Activated CD4-positive, alpha-beta T cell treated with anti-CD3 and anti-CD28 coated beads, Interleukin-2, amount 50 U/mL, for 4 hours (primary cell): ENCODE measurements around the gene ZBTB32.

ENCODE experiments used
- DNase-seq, 2 experiments: peaks; one replicate each; pipeline ENCODE4 v3.0.0-alpha.2; 2020

Gene ZBTB32

DNA sequence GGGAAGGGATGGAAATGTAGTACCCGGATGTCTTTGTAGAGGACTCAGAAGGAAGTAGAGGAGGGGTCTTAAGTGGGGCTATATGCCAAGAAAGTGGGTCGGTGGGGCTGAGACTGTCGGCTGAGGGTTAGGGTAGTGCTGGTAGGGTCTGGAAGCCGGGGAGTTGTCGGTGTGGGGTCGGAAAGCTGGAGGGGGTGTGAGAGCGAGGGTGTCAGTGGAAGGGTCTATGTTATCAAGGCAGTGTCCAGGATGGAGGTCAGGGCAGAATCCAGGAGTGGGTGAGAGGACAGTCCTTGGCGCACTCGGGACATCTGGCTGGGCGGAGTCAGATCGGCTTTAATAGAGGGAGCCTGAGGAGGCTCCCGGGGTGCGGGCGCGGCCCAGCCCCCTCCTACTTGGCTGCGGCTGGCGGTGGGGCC, 50.8 kb downstream of the ZBTB32 start:
- DNase-seq, result no peak

DNA sequence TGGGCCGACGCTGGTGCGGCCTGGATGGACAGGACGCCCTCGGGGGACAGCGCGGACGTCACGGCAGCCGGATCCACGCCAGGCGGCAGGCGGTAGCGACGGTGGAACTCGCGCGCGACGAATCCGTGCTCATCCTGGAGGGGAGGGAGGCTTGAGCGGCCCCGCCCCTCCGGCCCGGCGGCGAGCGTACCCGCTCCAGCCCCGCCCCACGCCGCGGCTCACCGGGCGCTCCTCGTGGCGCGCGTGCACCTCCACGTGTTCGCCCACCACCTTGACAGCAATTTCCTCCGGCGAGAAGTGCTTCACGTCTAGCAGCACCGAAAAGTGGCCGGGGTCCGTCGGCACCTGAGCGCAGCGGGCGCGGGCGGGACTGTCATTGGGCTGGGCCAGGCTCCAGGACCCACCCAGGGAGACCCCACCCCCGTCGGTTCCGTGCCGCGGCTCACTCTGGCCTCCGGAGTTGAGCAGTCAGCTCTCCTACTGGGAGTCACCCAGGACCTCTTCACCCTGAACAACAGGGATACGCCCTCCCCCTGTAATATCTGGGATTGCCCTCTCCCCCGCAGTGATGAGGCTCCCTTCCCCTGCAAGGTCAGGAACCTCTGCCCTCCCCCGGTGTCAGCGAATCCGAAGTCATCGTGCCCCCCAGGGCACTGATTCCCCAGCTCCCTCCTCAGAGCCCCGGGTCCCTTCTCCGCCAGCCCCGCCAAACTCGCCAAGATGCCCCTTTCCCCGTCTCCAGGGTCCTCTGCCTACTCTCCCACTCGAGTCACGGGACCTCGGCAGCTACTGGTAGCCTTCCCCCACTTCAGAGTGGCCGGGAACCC, 51.4 kb downstream of the ZBTB32 start:
- DNase-seq, result peak; percentile 49 to 58

DNA sequence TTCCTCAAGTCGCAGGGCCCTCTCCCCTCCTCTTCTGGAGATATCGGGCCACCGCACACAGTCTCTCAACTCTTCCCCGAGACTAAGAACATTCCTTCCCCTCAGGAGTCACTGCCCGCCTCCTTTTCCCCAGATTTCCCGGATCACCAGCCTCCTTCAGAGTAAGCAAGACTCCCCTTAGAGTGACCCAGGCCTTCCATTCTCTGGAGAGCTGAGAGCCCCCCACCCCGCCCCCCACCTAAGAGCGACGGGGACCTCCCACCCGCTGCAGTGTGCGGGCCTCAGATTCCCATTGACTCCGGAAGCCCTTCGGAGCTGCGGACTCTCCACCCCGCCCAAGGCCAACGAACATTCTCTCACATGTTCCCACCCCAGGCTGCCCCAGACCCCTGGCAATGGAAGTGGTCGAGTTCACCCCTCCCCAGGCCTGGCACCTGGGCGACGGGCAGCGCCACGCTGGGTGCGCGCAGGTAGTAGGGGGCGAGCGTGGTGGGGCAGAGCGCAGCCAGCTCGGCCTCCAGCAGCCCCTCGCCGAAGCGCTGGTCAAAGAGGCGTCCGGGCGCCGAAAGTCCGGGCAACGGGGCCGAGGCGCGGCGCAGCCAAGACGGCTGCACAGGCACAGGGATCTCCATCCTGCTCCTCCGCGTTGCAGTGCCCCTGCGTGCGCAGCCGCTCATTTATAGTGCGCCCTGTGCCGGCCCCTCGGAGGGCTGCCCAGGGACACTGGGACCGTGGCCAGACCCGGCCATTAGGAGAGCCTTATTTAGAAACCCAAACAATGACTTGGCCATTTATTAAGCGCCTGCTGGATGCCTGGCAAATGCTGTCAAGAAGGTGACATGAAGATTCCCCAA, 52.2 kb downstream of the ZBTB32 start, which contains the start of gene HSPB6:
HSPB6 (minus strand) TSS at position 653 of the 854 bp plus-strand sequence; CDS start at position 632, 21 bp downstream.
- no peak for DNase-seq

DNA sequence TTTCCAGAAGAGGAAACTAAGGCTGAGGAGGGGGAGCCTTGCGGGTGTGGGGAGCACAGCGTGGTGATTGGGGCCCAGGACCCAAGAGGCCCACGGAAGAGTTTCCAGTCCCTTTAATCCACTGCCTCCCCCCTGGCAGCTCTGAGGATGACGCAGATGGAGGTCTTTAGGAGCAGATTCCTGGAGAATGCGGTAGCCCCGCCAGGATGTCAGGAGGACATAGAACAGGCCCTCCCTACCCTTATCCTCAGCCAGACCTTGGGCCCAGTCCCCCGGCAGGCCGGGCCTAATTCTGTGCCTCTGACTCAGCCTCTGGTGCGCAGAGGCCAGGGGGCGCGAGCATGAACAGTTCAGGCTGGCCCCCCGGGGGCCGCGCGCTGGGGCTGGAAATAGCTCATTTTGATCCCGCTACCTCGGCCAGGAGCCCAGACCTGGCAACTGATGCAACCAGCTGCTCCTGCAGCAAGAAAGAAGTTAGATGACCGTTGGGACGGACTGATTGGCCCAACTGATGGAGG, 52.9 kb downstream of the ZBTB32 start:
- no peak for DNase-seq

DNA sequence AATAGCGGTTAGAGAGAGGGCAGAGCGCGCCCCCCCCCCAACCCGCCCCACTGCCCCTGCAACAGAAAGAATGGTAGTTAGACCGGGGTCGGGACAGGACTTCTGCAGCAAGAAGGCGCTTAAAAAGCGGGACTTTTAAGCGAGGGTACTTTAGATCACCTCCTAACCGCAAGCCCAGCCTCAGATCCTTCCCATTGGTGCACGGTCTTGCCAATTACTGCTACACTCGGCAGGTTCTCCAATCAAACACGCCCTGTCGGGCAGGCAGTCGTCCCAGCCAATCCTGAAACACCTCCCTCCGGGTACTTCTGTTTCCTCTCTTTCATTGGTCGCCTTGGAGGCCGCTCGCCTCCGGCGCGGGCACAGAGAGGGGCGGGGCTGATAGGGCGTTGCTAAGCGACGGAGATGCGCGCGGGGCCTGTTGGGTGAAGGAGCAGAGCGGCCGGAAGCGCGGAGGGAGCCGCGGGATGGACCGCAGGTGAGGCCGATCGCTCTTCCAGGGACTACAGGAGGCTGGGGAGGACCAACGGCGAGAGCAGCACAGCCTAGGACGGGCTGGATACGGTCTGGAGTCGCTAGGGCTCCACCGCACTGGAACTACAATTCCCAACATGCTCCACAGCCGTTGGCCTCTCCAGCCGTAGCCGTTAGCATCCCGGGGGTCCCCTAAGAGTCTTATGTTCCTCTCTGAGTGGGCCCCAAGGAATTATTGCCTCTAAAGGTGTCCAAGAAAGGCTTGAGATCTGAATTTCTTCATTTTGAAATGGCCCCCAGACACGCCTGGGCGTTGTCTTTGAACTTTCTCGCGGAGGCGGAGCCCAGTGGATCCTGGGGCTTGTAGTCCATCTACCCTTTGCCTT, 53.6 kb downstream of the ZBTB32 start, which contains the start of gene PROSER3:
PROSER3 (plus strand) TSS at position 428 of the 860 bp plus-strand sequence; CDS start at position 468, 40 bp downstream.
- peak; percentile 96 for DNase-seq

DNA sequence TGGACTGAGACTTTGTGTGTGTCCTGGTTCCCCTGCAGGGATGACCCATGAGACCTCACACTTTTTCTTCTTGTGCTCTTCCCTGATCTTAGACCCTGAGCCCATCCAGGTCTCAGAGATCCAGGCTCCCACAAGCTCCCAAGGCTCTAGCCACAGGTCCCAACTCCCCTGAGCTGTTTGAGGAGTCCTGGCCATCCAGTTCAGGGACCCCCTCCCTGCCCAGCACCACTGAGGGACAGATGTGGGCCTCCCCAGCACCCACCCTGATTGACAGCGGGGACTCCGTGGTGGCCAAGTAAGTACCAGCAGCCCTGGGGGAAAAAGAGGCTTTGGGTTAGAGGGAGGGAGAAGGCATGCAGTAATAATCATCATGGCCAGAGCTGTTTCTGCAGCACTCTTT, 55.3 kb downstream of the ZBTB32 start:
- DNase-seq, result no peak

DNA sequence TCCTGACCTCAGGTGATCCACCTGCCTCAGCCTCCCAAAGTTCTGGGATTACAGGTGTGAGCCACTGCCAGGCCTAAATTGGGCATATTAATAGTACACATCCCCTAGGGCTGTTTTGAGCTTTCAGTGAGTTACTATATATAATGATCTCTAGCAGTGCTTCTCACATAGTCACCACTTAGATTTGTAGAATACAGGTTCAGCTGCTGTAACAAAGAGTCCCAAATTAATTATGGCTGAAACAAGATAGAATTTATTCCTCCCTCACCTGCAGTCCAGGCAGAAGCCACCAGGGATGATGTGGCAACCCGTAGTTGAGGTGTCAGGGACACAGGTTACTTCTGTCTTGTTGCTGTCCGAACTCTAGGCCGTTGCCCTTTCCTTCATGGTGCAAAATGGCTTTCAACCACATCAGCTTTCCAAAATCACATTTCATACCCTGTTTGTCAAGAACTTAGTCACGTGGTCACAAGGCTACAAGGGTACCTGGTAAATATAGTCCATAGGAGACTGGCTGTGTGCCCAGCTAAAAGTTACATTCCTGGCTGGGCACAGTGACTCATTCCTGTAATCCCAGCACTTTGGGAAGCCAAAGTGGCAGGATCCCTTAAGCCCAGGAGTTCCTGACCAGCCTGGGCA, 56.5 kb downstream of the ZBTB32 start:
- DNase-seq, result no peak

DNA sequence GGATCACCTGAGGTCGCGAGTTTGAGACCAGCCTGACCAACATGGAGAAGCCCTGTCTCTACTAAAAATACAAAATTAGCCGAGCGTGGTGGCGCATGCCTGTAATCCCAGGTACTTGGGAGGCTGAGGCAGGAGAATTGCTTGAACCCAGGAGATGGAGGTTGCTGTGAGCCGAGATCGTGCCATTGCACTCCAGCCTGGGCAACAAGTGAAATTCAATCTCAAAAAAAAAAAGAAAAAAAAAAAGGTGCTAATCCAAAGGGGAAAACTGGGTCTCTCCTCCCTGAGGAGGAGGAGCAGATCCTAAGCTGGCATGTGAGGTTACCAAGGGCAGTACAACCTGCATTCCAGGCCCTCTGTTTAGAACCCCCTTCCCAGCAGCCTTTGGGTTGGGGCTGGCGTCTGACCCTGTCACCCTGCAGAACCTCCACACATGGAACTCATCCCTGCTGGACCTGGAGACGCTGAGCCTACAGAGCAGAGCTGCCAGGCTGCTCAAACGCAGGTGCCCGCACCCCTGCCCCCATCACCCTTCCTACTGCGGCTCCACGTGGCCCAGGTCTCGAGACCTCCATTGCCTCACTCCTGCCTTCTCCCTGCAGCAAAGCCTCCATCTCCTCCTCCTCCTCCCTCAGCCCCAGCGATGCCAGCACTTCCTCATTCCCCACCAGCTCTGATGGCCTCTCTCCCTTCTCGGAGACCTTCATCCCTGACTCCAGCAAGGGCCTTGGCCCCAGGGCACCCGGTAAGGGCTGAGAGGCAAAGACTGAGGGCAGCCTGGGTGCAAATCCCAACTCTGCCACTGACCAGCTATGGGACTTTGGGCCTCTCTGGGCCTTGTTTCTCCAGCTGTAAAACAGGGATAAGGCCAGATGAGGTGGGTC, 60.3 kb downstream of the ZBTB32 start:
- no peak for DNase-seq
